CD4-positive, alpha-beta T cell (primary cell): ENCODE data around the gene ANKRD60. TPM values are rescaled to one million over a fixed set of nuclear protein-coding genes. Genes with fewer than 3 reads are reported as not detected.

Experiments used
- ATAC-seq: fragments of 200-7000 bp; cut with Tn5 transposase; one replicate; pipeline ENCODE4 v1.10.0; 2022; ENCODE audit warnings: mild to moderate bottlenecking; ENCODE audit not compliant: poor library complexity
- CTCF ChIA-PET: fragments of 350-600 bp; sonication (Branson Sonifier 250); formaldehyde crosslinking; loops from one replicate; lab custom pipeline; 2021; ENCODE audit warnings: antibody characterized with exemption, inconsistent platforms; lab: Charles Lee
- POLR2A ChIA-PET: fragments of 350-600 bp; sonication (Branson Sonifier 250); formaldehyde crosslinking; loops from one replicate; lab custom pipeline; 2021; ENCODE audit warnings: antibody characterized with exemption, inconsistent platforms; lab: Charles Lee
- DNase-seq, 14 experiments: peaks; one replicate each; pipeline ENCODE4 v3.0.0-alpha.2; 2013 to 2020; ENCODE audit warnings: mixed read lengths in 2 of 14
- H3K27ac ChIP-seq, 2 donors: one replicate each; pipeline versions ENCODE4 v1.5.1 to v1.7.0; 2013; ENCODE audit warnings: low read length in 2 of 2, low read depth in 1 of 2, mild to moderate bottlenecking in 1 of 2
- H3K27me3 ChIP-seq, 2 experiments: 1 replicate in 1 of 2; 2 replicates in 1 of 2; pipeline versions ENCODE4 v1.6.1 to v1.7.0; 2013; ENCODE audit warnings: low read length in 2 of 2, control low read depth in 1 of 2, mild to moderate bottlenecking in 1 of 2, moderate library complexity in 1 of 2; ENCODE audit not compliant: insufficient read depth in 2 of 2, control insufficient read depth in 1 of 2
- H3K36me3 ChIP-seq: one replicate; pipeline ENCODE4 v1.6.1; 2013; ENCODE audit warnings: low read length, control low read depth; ENCODE audit not compliant: insufficient read depth
- H3K4me1 ChIP-seq: one replicate; pipeline ENCODE4 v1.6.1; 2013; ENCODE audit warnings: low read length, control low read depth; ENCODE audit not compliant: insufficient read depth
- H3K4me3 ChIP-seq: one replicate; pipeline ENCODE4 v1.5.1; 2013; ENCODE audit warnings: mild to moderate bottlenecking, low read length, moderate library complexity
- H3K9me3 ChIP-seq, 2 experiments: 1 replicate in 1 of 2; 2 replicates in 1 of 2; pipeline versions ENCODE4 v1.6.1 to v1.7.0; 2013; ENCODE audit warnings: low read length in 2 of 2, mild to moderate bottlenecking in 2 of 2, control low read depth in 1 of 2, moderate library complexity in 1 of 2; ENCODE audit not compliant: control insufficient read depth in 1 of 2, insufficient read depth in 1 of 2
- H3K27ac Mint-ChIP-seq: one replicate; pipeline ENCODE4 v1.8.0; 2020; ENCODE audit warnings: mixed read lengths
- H3K27me3 Mint-ChIP-seq: one replicate; pipeline ENCODE4 v1.8.0; 2021; ENCODE audit warnings: mixed read lengths
- H3K36me3 Mint-ChIP-seq: one replicate; pipeline ENCODE4 v1.8.0; 2021; ENCODE audit warnings: low read depth, mixed read lengths
- H3K4me1 Mint-ChIP-seq: one replicate; pipeline ENCODE4 v1.8.0; 2021; ENCODE audit warnings: low read depth, mixed read lengths
- H3K4me3 Mint-ChIP-seq: one replicate; pipeline ENCODE4 v1.8.0; 2020; ENCODE audit warnings: mild to moderate bottlenecking, mixed read lengths
- H3K9me3 Mint-ChIP-seq: one replicate; pipeline ENCODE4 v1.8.0; 2020; ENCODE audit warnings: mixed read lengths
- CTCF ChIP-seq: fragments of 200-600 bp; IDR thresholded peaks from one replicate; pipeline ENCODE4 v1.8.0; 2022; ENCODE audit warnings: antibody characterized with exemption, mild to moderate bottlenecking
- intact Hi-C, 2 experiments: fragments of 100-400 bp; cut with DNase I in 1 of 2; cut with micrococcal nuclease in 1 of 2; formaldehyde crosslinking; loops; one replicate each; pipeline versions ENCODE4 v1.15.1 to v1.9.0; 2023 to 2025; cut with DNase I, micrococcal nuclease
- total RNA-seq, 174 experiments: library from RNA in 2 of 174; stranded (reverse) in 2 of 174; gene quantifications; one replicate each; pipeline ENCODE4 v1.2.3 and lab custom pipeline; 2021 to 2026

Gene ANKRD60
- total RNA-seq, 2 experiments from 2014 or later = not detected

GRCh38 chr20:58198384-58198783 is 30.1 kb downstream of the ANKRD60 start:
- H3K36me3 Mint-ChIP-seq = no peaks in the 10 kb centered on the region
- Histone ChIP-seq H3K36me3 (no peaks in the 10 kb centered on the region), H3K27ac (no peak overlapping the region), H3K27me3 (no peaks in the 10 kb centered on the region), H3K9me3 (peaks cover 0 to 7% of the 10 kb centered on the region in 2 experiments), H3K4me1 (no peaks in the 10 kb centered on the region), H3K4me3 (no peak overlapping the region)
- no peak for ATAC-seq
- H3K27me3 Mint-ChIP-seq = no peaks in the 10 kb centered on the region
- no peak overlapping the region for H3K4me3 Mint-ChIP-seq
- ChIA-PET POLR2A (no interaction called here), CTCF (no interaction called here)
- no peaks in the 10 kb centered on the region for H3K4me1 Mint-ChIP-seq
- intact Hi-C loops = no loop called here
- no peak overlapping the region for H3K27ac Mint-ChIP-seq
- DNase-seq = no peak
- no peaks in the 10 kb centered on the region for H3K9me3 Mint-ChIP-seq
- no peak for TF ChIP-seq CTCF

- ChIA-PET POLR2A (no interaction called here), CTCF (no interaction called here)
- Histone ChIP-seq H3K27me3 (no peaks in the 10 kb centered on the region), H3K4me3 (no peak overlapping the region), H3K4me1 (no peaks in the 10 kb centered on the region), H3K36me3 (no peaks in the 10 kb centered on the region), H3K27ac (no peak overlapping the region), H3K9me3 (peaks cover 0 to 7% of the 10 kb centered on the region in 2 experiments)
- Mint-ChIP-seq H3K9me3 (no peaks in the 10 kb centered on the region), H3K4me1 (no peaks in the 10 kb centered on the region), H3K36me3 (no peaks in the 10 kb centered on the region), H3K4me3 (no peak overlapping the region), H3K27me3 (no peaks in the 10 kb centered on the region), H3K27ac (no peak overlapping the region)
- intact Hi-C loops = no loop called here
- TF ChIP-seq CTCF = no peak
- DNase-seq (no peak), ATAC-seq (no peak)
These were observed 31.3 kb downstream of the ANKRD60 start for GRCh38 chr20:58197185-58197469.

DNA sequence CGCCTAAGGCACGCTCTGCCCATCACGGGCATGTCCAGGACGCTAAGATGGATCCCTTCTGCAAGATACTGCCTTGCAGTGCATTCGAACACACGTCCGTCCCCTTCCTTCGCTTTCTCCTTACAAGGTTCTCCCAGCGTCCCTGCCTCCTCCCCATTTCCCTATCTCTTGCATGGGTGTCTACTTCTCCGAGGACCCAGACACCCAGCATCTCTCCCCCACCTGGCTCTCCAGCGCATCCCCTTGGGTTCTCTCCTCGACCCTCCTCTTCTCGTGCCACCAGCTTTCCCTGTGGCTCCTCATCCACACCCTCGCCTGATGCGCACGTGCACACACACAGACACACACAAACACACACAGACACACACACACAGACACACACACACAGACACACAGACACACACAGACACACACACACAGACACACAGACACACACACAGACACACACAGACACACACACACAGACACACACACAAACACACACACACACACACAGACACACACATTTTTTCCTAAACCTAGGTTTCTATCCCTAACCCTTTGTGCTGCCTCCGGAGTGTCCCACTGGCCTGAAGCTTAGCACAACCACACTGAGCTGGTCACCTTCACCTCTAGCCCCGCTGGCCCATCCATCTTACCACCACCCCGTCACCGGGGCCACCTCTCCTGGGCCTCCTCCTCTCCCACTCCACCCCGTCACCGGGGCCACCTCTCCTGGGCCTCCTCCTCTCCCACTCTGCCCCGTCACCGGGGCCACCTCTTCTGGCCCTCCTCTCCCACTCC is 31.9 kb downstream of the ANKRD60 start:
- no peaks in the 10 kb centered on the region for H3K27me3 ChIP-seq
- POLR2A ChIA-PET = no interaction called here
- Mint-ChIP-seq H3K27ac (no peak overlapping the region), H3K9me3 (no peaks in the 10 kb centered on the region), H3K27me3 (no peaks in the 10 kb centered on the region), H3K36me3 (no peaks in the 10 kb centered on the region), H3K4me3 (no peak overlapping the region), H3K4me1 (no peaks in the 10 kb centered on the region)
- CTCF ChIA-PET = no interaction called here
- H3K27ac ChIP-seq = no peak overlapping the region
- DNase-seq = no peak
- no peaks in the 10 kb centered on the region for H3K36me3 ChIP-seq
- H3K4me3 ChIP-seq = no peak overlapping the region
- intact Hi-C loops = no loop called here
- peaks cover 0 to 7% of the 10 kb centered on the region in 2 experiments for H3K9me3 ChIP-seq
- TF ChIP-seq CTCF = no peak
- ATAC-seq = no peak
- no peaks in the 10 kb centered on the region for H3K4me1 ChIP-seq
